Measurements from ENCODE around the gene KRTAP5-2.

Gene KRTAP5-2

GRCh38 chr11:1570896-1571759, 27.0 kb downstream of the KRTAP5-2 start:
- no peak for DNase-seq (ENCODE audit: extremely low spot score, insufficient read length, low read depth)
- no peak for FAIRE-seq

- no peak for DNase-seq (ENCODE audit: extremely low spot score, insufficient read length, low read depth)
- no peak for FAIRE-seq
These were observed 27.6 kb downstream of the KRTAP5-2 start for GRCh38 chr11:1570531-1570895.

GRCh38 chr11:1570001-1570453, 28.1 kb downstream of the KRTAP5-2 start:
- DNase-seq (ENCODE audit: extremely low spot score, insufficient read length, low read depth) (no peak), FAIRE-seq (no peak)

- FAIRE-seq: no peak
- no peak for DNase-seq (ENCODE audit: extremely low spot score, insufficient read length, low read depth)
These were observed 28.8 kb downstream of the KRTAP5-2 start for GRCh38 chr11:1569251-1569780.

- FAIRE-seq: no peak
- no peak for DNase-seq (ENCODE audit: extremely low spot score, insufficient read length, low read depth)
These were observed 29.6 kb downstream of the KRTAP5-2 start for GRCh38 chr11:1568441-1568911.

- DNase-seq (ENCODE audit: extremely low spot score, insufficient read length, low read depth) (no peak), FAIRE-seq (no peak)
These were observed 30.4 kb downstream of the KRTAP5-2 start for GRCh38 chr11:1567721-1568100.

- DNase-seq (ENCODE audit: extremely low spot score, insufficient read length, low read depth): no peak
- no peak for FAIRE-seq
These were observed 30.9 kb downstream of the KRTAP5-2 start for GRCh38 chr11:1567052-1567720.

- DNase-seq (ENCODE audit: extremely low spot score, insufficient read length, low read depth) (no peak), FAIRE-seq (no peak)
These were observed 31.6 kb downstream of the KRTAP5-2 start for GRCh38 chr11:1566381-1567051.

GRCh38 chr11:1565904-1566247, 32.2 kb downstream of the KRTAP5-2 start:
- DNase-seq (ENCODE audit: extremely low spot score, insufficient read length, low read depth) (no peak), FAIRE-seq (no peak)

GRCh38 chr11:1565173-1565903, 32.8 kb downstream of the KRTAP5-2 start:
- DNase-seq (ENCODE audit: extremely low spot score, insufficient read length, low read depth) (no peak), FAIRE-seq (no peak)

GRCh38 chr11:1564535-1565172, 33.4 kb downstream of the KRTAP5-2 start:
- DNase-seq (ENCODE audit: extremely low spot score, insufficient read length, low read depth) (no peak), FAIRE-seq (no peak)

GRCh38 chr11:1563697-1564534, 34.2 kb downstream of the KRTAP5-2 start:
- FAIRE-seq (no peak), DNase-seq (ENCODE audit: extremely low spot score, insufficient read length, low read depth) (no peak)

GRCh38 chr11:1563149-1563638, 34.9 kb downstream of the KRTAP5-2 start:
- FAIRE-seq: no peak
- no peak for DNase-seq (ENCODE audit: extremely low spot score, insufficient read length, low read depth)

GRCh38 chr11:1562469-1563148, 35.5 kb downstream of the KRTAP5-2 start:
- FAIRE-seq (no peak), DNase-seq (ENCODE audit: extremely low spot score, insufficient read length, low read depth) (no peak)

GRCh38 chr11:1561955-1562354, 36.1 kb downstream of the KRTAP5-2 start:
- no peak for FAIRE-seq
- DNase-seq (ENCODE audit: extremely low spot score, insufficient read length, low read depth): no peak

- no peak for FAIRE-seq
These were observed 36.8 kb downstream of the KRTAP5-2 start for GRCh38 chr11:1561266-1561665.

GRCh38 chr11:1560649-1561251, 37.3 kb downstream of the KRTAP5-2 start:
- DNase-seq (ENCODE audit: extremely low spot score, insufficient read length, low read depth) (no peak), FAIRE-seq (no peak)

More at GRCh38 chr11:1561266-1561665, 36.8 kb downstream of the KRTAP5-2 start:
- no peak for DNase-seq (ENCODE audit: extremely low spot score, insufficient read length, low read depth)

Measured in GM18507 (cell line).